ENCODE data around the gene GPR87.

The GPR87 gene

DNA sequence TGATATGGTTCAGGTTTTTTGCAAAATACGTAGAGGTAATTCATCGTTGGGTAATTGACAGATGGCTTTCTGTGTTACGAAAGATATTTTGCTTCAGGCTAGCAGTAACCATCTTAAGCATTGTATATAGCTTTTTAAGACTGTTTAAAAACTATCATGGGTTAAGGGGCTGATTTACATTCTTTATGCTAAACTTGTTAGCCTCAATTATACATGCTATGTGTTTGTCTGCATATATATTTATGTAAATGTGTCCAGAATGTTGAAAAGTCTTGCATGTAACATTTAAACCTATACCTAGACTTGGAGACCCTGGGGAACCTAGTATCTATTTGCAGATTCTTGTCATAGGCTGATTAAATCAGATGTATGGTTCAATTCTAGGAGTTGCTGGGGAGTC, 27.2 kb downstream of the GPR87 start:
- no peak for DNase-seq (ENCODE audit: extremely low spot score, insufficient read length, low read depth)
- FAIRE-seq: no peak

DNA sequence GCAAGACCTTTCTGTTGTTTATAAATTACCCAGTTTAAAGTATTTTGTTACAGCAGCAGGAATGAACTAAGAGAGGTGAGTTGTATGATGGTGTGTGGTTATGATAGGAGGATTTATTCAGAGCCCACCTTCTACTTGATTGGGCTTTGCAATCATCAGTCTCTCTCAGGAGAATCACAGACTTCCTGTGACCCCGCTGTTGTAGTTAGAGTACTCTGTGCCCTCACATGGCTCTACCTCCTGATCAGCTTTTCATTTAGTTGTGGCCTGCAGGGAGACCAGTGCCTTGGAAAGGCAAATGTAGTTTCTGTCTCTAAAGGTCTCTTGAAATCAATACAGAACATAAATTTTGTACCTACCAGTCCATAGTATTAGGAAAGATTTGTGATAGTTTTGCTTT, 30.7 kb downstream of the GPR87 start:
- FAIRE-seq (no peak), DNase-seq (ENCODE audit: extremely low spot score, insufficient read length, low read depth) (no peak)

GRCh38 chr3:151283907-151284461, 32.6 kb downstream of the GPR87 start:
- DNase-seq (ENCODE audit: extremely low spot score, insufficient read length, low read depth) (no peak), FAIRE-seq (no peak)

- FAIRE-seq: no peak
- no peak for DNase-seq (ENCODE audit: extremely low spot score, insufficient read length, low read depth)
Measured at GRCh38 chr3:151283387-151283786, 33.2 kb downstream of the GPR87 start.

DNA sequence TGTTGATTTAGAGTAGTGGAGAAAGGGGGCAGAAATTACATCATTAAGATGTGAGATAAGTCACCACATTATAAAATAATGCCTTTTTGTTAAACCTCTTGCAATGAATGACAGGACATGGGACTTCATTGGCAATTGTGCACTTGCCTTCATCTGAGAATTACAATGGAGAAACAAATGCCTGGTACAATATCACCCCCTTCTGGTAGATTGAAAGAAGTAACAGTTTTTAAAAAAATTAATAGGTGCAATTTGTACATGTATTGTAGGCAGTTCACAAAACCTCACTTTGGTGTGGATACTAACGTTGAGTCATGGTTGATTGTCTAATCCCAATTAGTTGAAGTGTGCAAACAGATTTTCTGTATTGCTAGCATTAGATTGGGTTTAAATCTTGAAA, 33.7 kb downstream of the GPR87 start:
- DNase-seq (ENCODE audit: extremely low spot score, insufficient read length, low read depth) (peak; percentile 42), FAIRE-seq (peak; percentile 86)

GRCh38 chr3:151281671-151282324, 34.8 kb downstream of the GPR87 start:
- DNase-seq (ENCODE audit: extremely low spot score, insufficient read length, low read depth): no peak
- no peak for FAIRE-seq

- FAIRE-seq (peak; percentile 63), DNase-seq (ENCODE audit: extremely low spot score, insufficient read length, low read depth) (no peak)
Measured at GRCh38 chr3:151278230-151278629, 38.4 kb downstream of the GPR87 start, which contains the start of gene P2RY14. Gene P2RY14 (minus strand): TSS chr3:151278542. CDS start chr3:151214316, 64,226 bp downstream.

DNA sequence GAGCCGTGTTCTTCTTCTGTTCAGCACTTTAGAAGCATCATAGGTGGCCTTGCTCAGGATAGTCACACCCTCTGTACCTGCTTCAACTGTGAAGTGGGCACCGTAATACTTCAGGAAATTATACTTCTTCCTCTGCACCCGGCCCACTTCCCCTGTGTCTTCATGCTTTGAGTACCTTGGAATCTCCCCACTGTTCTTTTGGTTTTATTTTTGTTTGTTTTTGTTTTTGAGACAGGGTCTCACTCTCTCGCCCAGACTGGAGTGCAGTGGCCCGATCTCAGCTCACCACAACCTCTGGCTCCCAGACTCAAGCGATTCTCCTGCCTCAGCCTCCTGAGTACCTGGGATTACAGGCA, 40.0 kb downstream of the GPR87 start:
- FAIRE-seq (peak; percentile 35), DNase-seq (ENCODE audit: extremely low spot score, insufficient read length, low read depth) (no peak)

GRCh38 chr3:151276038-151276686, 40.5 kb downstream of the GPR87 start:
- no peak for FAIRE-seq
- no peak for DNase-seq (ENCODE audit: extremely low spot score, insufficient read length, low read depth)

DNA sequence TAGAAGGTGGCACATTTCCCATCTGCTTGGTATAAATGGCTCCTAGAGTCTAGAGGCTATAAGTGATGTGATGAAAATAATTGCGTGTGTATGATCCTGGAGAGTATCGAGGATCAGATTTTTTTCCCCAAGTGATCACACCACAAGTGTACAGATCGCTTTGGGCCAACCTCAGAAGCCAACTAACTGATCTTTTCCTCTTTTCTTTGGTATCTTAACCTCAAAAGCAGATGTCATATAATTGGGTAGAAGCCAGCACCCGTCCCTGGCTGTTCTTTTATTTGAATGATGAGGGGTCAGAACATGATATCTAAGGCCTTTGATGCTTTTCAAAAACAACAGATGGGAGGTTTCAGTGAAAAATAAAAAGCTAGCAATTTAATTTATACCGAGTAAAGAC, 41.5 kb downstream of the GPR87 start:
- DNase-seq (ENCODE audit: extremely low spot score, insufficient read length, low read depth): no peak
- no peak for FAIRE-seq

- no peak for FAIRE-seq
- no peak for DNase-seq (ENCODE audit: extremely low spot score, insufficient read length, low read depth)
Measured at GRCh38 chr3:151269631-151270030, 47.0 kb downstream of the GPR87 start.

DNA sequence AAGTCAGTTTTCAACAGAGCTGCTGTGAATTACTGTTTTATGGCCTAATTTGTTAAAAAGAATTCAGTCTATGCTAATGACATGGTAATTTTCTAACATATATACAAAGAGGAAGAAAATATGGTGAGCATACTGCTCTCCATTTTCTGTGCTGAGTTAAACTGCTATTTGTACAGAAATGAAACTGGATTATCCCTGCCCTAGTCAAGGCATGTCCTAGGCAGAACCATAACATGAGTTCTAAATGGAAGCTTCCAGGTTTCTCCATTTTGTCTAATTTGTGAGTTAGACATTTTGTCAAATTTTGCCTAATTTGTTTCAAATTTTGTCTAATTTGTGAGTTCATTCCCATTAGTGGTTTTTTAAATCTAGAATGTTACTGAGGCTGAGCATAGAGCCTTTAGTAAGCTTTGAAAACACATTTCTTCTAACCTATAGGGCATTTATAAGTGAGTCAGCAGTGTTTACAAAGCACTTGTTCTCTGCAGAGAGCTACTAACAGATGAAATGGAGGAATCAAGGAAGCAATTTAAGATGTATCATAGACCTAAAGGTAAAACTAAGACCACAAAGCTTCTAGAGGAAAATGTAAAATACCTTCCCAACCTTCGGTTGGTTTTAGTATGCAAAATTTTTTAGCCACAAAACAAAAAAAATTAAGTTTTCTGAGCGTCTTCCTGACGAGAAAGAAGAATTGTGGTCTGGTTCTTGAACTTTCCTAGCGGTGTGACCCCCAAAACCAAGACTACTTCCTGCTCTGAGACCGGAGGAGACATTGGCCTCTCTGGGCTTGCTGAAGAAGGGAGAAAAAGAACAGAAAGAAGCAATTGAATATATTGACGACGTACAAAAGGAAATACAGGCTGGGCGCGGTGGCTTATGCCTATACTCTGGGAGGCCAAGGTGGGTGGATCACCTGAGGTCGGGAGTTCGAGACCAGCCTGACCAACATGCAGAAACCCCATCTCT, 48.1 kb downstream of the GPR87 start:
- DNase-seq (ENCODE audit: extremely low spot score, insufficient read length, low read depth): no peak
- FAIRE-seq: peak; percentile 93

- DNase-seq (ENCODE audit: extremely low spot score, insufficient read length, low read depth) (no peak), FAIRE-seq (no peak)
Measured at GRCh38 chr3:151267066-151267465, 49.6 kb downstream of the GPR87 start.

GRCh38 chr3:151265866-151266265, 50.8 kb downstream of the GPR87 start:
- peak; percentile 28 for DNase-seq (ENCODE audit: extremely low spot score, insufficient read length, low read depth)
- FAIRE-seq: peak; percentile 89

- FAIRE-seq: no peak
- no peak for DNase-seq (ENCODE audit: extremely low spot score, insufficient read length, low read depth)
Measured at GRCh38 chr3:151265166-151265565, 51.5 kb downstream of the GPR87 start.

DNA sequence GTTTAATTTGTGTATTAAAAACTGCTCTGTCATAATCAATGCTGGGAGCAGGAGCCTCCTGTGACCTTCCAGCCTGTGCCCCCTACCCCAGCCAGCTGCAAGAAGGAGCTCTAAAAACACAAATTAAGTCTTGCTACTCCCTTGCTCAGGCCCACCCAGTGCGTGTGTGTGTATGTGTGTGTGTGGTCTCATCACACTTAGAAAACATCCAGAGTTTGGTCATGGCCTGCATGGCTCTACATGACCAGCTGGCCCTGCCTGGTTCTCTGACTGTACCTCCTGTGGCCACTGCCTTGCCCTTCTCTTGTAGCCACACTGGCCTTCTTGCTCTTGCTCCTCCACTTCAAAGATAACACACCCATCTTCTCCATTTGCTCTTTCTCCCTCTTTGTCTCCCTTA, 52.0 kb downstream of the GPR87 start:
- FAIRE-seq: no peak
- no peak for DNase-seq (ENCODE audit: extremely low spot score, insufficient read length, low read depth)

- DNase-seq (ENCODE audit: extremely low spot score, insufficient read length, low read depth) (no peak), FAIRE-seq (no peak)
Measured at GRCh38 chr3:151262871-151263525, 53.6 kb downstream of the GPR87 start.

GRCh38 chr3:151259664-151260063, 57.0 kb downstream of the GPR87 start:
- FAIRE-seq (no peak), DNase-seq (ENCODE audit: extremely low spot score, insufficient read length, low read depth) (no peak)

DNA sequence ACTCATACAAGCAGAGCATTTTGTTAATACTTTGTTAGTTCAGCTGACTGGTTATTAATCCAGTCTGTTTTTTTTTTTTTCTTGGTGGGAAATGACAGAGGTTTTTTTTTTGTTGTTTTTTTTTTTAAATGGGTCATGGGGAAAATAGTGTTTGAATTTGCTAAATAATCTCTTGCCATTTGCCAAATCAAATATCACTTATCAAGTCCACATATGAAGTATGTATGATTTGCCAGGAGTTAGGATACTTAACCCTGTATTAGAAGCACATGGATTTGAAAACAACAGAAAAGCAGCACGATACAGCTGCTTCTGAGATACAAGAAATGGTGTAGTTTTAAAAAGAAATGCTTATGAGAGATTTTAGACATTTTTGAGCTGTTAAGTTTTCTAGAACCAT, 59.9 kb downstream of the GPR87 start:
- FAIRE-seq: no peak

GRCh38 chr3:151248772-151249337, 67.8 kb downstream of the GPR87 start:
- no peak for DNase-seq (ENCODE audit: extremely low spot score, insufficient read length, low read depth)
- no peak for FAIRE-seq

More for the DNA sequence above, 59.9 kb downstream of the GPR87 start:
- DNase-seq (ENCODE audit: extremely low spot score, insufficient read length, low read depth): no peak

Data from GM18507 (cell line).